ENCODE results near the gene DHRS4. TPM values are rescaled to one million over a fixed set of nuclear protein-coding genes. Genes with fewer than 3 reads are reported as not detected.
"Not testable (repeated sequence)": the region's sequence is repeated elsewhere in the genome, so short reads cannot be mapped to it uniquely, and the experiment has no call there.

The DHRS4 gene
- total and polyA plus RNA-seq, 9 donors: 16.6 to 38.8 (median 25.4) TPM

DNA sequence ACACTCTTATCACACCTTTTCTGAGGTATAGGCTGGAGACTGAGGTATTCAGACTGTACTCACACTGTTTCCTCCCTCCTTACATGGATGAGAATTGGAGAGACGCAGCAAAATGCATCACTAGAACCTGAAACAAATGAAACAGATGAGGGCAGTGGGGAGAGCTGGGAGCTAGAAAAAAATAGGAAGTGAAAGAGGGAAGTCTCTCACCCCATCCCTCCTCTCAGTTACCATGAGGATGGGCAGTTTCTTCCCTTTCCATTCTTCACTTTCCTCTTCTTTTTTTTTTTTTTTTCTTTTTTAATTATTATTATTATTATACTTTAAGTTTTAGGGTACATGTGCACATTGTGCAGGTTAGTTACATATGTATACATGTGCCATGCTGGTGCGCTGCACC lies 48.1 kb downstream of the DHRS4 start:
- intact Hi-C loops (cut with DNase I); H3K9me3 ChIP-seq; H3K27ac ChIP-seq; DNase-seq; H3K27me3 ChIP-seq; H3K4me3 ChIP-seq; H3K36me3 ChIP-seq; H3K4me1 ChIP-seq (ENCODE audit: insufficient read depth): not testable (repeated sequence)
- WGBS, 3 donors: 90 to 100% (median 100%) methylated on average over 1 to 2 of the region's 2 CpGs

- H3K4me1 ChIP-seq (ENCODE audit: insufficient read depth); H3K36me3 ChIP-seq; H3K27me3 ChIP-seq; H3K9me3 ChIP-seq; H3K27ac ChIP-seq; intact Hi-C loops (cut with DNase I); DNase-seq: not testable (repeated sequence)
- 0 to 3% methylated on average over 1 to 6 of the region's 15 CpGs; no CpG with 5 or more reads in 1 of the 3 donors for WGBS, 3 donors
- H3K4me3 ChIP-seq: peak overlapping the region; percentile 24
Observed at GRCh38 chr14:24006471-24006816, 52.9 kb downstream of the DHRS4 start.

- H3K4me1 ChIP-seq (ENCODE audit: insufficient read depth); H3K27ac ChIP-seq; H3K9me3 ChIP-seq; H3K36me3 ChIP-seq; H3K27me3 ChIP-seq; intact Hi-C loops (cut with DNase I): not testable (repeated sequence)
- 3 to 27% (median 12%) methylated on average over 8 to 57 of the region's 62 CpGs for WGBS, 3 donors
- peak overlapping the region; percentile 24 for H3K4me3 ChIP-seq
- DNase-seq: peak; percentile 40 to 86 (median 81)
Observed at GRCh38 chr14:24006817-24007652, 53.5 kb downstream of the DHRS4 start.

GRCh38 chr14:24011051-24011450 lies 57.5 kb downstream of the DHRS4 start:
- Histone ChIP-seq H3K27me3 (no peaks in the 10 kb centered on the region), H3K9me3 (no peaks in the 10 kb centered on the region), H3K36me3 (no peaks in the 10 kb centered on the region), H3K4me3 (no peak overlapping the region), H3K4me1 (ENCODE audit: insufficient read depth) (peaks cover 2% of the 10 kb centered on the region), H3K27ac (no peak overlapping the region)
- DNase-seq: no peak
- TF ChIP-seq POLR2A (IDR thresholded peaks at IDR 0.05) (no peak), EP300 (IDR thresholded peaks at IDR 0.05) (no peak)
- TF ChIP-seq, protein P1, sequence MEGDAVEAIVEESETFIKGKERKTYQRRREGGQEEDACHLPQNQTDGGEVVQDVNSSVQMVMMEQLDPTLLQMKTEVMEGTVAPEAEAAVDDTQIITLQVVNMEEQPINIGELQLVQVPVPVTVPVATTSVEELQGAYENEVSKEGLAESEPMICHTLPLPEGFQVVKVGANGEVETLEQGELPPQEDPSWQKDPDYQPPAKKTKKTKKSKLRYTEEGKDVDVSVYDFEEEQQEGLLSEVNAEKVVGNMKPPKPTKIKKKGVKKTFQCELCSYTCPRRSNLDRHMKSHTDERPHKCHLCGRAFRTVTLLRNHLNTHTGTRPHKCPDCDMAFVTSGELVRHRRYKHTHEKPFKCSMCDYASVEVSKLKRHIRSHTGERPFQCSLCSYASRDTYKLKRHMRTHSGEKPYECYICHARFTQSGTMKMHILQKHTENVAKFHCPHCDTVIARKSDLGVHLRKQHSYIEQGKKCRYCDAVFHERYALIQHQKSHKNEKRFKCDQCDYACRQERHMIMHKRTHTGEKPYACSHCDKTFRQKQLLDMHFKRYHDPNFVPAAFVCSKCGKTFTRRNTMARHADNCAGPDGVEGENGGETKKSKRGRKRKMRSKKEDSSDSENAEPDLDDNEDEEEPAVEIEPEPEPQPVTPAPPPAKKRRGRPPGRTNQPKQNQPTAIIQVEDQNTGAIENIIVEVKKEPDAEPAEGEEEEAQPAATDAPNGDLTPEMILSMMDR (IDR thresholded peaks at IDR 0.05): no peak
- intact Hi-C loops (cut with DNase I): no loop called here
- 71 to 80% (median 75%) methylated on average over 2 of the region's 2 CpGs for WGBS, 3 donors

GRCh38 chr14:24012726-24013273 lies 59.2 kb downstream of the DHRS4 start:
- H3K4me1 ChIP-seq (ENCODE audit: insufficient read depth); H3K4me3 ChIP-seq; H3K36me3 ChIP-seq; H3K27me3 ChIP-seq; H3K9me3 ChIP-seq; intact Hi-C loops (cut with DNase I); DNase-seq; H3K27ac ChIP-seq: not testable (repeated sequence)
- WGBS, 3 donors: 47 to 60% (median 49%) methylated on average over 4 of the region's 4 CpGs

- Histone ChIP-seq H3K4me3 (no peak overlapping the region), H3K9me3 (no peaks in the 10 kb centered on the region), H3K27me3 (no peaks in the 10 kb centered on the region), H3K36me3 (no peaks in the 10 kb centered on the region), H3K4me1 (ENCODE audit: insufficient read depth) (no peaks in the 10 kb centered on the region), H3K27ac (no peak overlapping the region)
- WGBS, 3 donors: 23 to 30% (median 29%) methylated on average over 12 of the region's 12 CpGs
- intact Hi-C loops (cut with DNase I): no loop called here
- TF ChIP-seq, protein P1 (IDR thresholded peaks at IDR 0.05): peak; percentile 82 to 88 (median 85)
- TF ChIP-seq POLR2A (IDR thresholded peaks at IDR 0.05): no peak
- peak in 4 of 5 donors; percentile 30 to 49 (median 34) for DNase-seq
Observed at GRCh38 chr14:24013654-24014514, 60.3 kb downstream of the DHRS4 start.

- not testable (repeated sequence) for H3K9me3 ChIP-seq; H3K4me3 ChIP-seq; DNase-seq; H3K4me1 ChIP-seq (ENCODE audit: insufficient read depth); H3K27me3 ChIP-seq; H3K27ac ChIP-seq; H3K36me3 ChIP-seq
- 96 to 98% (median 98%) methylated on average over 6 of the region's 6 CpGs for WGBS, 3 donors
- intact Hi-C loops (cut with DNase I): loop anchor here (2.0 to 5.0 kb wide), 2 partner anchors 43 kb away; no protein-coding TSS in a partner anchor
Observed at GRCh38 chr14:24015745-24016144, 62.2 kb downstream of the DHRS4 start.
